HL-60 (cell line): Measurements from ENCODE around the gene NPAS2.

Source experiments
- DNase-seq, 2 experiments: peaks; one replicate each; pipeline ENCODE4 v3.0.0-alpha.2; 2010 to 2020; ENCODE audit warnings: low read depth in 1 of 2, low spot score in 1 of 2
- H3K27ac ChIP-seq: fragments of 250-450 bp; sonication (Bioruptor Pico); replicated peaks from 2 replicates; pipeline ENCODE4 v1.5.1; 2020; ENCODE audit warnings: mild to moderate bottlenecking, moderate library complexity
- H3K27me3 ChIP-seq: fragments of 250-450 bp; sonication (Bioruptor Pico); 2 replicates; pipeline ENCODE4 v1.5.1; 2021; ENCODE audit warnings: mild to moderate bottlenecking, moderate library complexity; ENCODE audit not compliant: insufficient read depth, poor library complexity, severe bottlenecking
- H3K4me3 ChIP-seq: replicated peaks from 2 replicates; pipeline ENCODE4 v1.5.1; 2011; ENCODE audit warnings: mild to moderate bottlenecking, control low read depth, low read length; ENCODE audit not compliant: insufficient read depth
- CTCF ChIP-seq: IDR thresholded peaks from one replicate; pipeline ENCODE4 v1.5.1; 2011; ENCODE audit warnings: low read length, control low read depth, inconsistent platforms; ENCODE audit not compliant: insufficient read depth
- GABPA ChIP-seq: IDR thresholded peaks from 2 replicates; pipeline ENCODE4 v1.6.1; 2012; ENCODE audit warnings: low read depth
- POLR2AphosphoS5 ChIP-seq: IDR thresholded peaks from 2 replicates; pipeline ENCODE4 v1.6.1; 2012; ENCODE audit warnings: low read depth
- REST ChIP-seq: IDR thresholded peaks from 2 replicates; pipeline ENCODE4 v1.6.1; 2012; ENCODE audit warnings: low read depth; ENCODE audit not compliant: insufficient replicate concordance
- SPI1 ChIP-seq: IDR thresholded peaks from 2 replicates; pipeline ENCODE4 v1.6.1; 2012; ENCODE audit warnings: low read depth, mild to moderate bottlenecking, borderline replicate concordance

The NPAS2 gene

DNA sequence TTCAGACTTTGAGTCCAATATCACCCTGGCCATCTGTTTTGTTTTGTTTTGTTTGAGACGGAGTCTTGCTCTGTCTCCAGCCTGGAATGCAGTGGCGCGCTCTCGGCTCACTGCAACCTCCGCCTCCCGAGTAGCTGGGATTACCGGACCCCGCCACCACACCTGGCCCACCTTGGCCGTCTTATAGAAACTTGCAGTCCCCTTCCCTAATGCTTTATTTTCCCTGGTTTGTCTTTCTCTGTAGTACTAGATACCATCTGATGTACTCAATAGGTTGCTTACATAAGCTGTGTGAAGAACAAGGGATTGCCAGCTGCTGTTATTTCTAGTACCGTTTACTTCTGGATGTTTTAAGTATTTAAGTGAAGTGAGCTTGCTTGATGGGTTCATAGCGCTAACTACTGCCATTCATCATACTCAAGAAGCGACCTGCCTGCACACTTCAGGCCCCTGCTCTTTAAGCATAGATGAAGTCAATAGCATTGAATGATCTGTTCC, 183.4 kb downstream of the NPAS2 start:
- TF ChIP-seq CTCF: no peak
- no peak for TF ChIP-seq POLR2AphosphoS5
- TF ChIP-seq GABPA: no peak
- TF ChIP-seq REST: no peak
- no peak for TF ChIP-seq SPI1
- no peak for DNase-seq
- Histone ChIP-seq H3K4me3 (peak overlapping the region; percentile 78), H3K27me3 (no peaks in the 10 kb centered on the region), H3K27ac (peak overlapping the region; percentile 92)

- peak overlapping the region; percentile 92; the same call in 1 of the 2 replicates for H3K27ac ChIP-seq
Measured at GRCh38 chr2:101004620-101005325, 184.8 kb downstream of the NPAS2 start.

More at GRCh38 chr2:101004620-101005325, 184.8 kb downstream of the NPAS2 start:
- H3K4me3 ChIP-seq: peak overlapping the region; percentile 78
- TF ChIP-seq CTCF (no peak), REST (no peak), POLR2AphosphoS5 (no peak), SPI1 (no peak), GABPA (no peak)
- DNase-seq: no peak
- H3K27me3 ChIP-seq: no peaks in the 10 kb centered on the region
